ENCODE data around the gene ST6GAL1.
"Not testable (repeated sequence)": the region's sequence is repeated elsewhere in the genome, so short reads cannot be mapped to it uniquely, and the experiment has no call there.

The ST6GAL1 gene

DNA sequence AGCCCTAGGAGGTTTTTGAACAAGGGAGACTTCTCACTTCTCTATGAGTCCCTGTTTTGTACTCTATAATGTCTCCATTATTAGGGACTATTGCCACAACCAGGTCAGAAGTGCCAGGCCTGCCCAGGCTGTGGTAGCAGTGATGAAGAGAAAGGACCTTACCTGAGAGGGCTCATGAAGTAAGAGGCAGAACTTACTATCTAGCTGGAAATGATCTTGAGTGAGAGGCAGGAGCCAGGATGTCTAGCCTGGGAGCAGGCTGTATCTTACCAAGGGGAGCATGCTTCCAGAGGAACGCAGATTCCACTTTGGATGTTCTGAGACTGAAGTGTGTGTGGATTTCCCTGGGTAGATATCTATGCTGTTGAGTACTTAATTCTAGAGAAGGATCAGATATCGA lies 115.7 kb downstream of the ST6GAL1 start:
- H3K36me3 ChIP-seq (replicated peaks) = no peaks in the 10 kb centered on the region
- TF ChIP-seq, protein P1, sequence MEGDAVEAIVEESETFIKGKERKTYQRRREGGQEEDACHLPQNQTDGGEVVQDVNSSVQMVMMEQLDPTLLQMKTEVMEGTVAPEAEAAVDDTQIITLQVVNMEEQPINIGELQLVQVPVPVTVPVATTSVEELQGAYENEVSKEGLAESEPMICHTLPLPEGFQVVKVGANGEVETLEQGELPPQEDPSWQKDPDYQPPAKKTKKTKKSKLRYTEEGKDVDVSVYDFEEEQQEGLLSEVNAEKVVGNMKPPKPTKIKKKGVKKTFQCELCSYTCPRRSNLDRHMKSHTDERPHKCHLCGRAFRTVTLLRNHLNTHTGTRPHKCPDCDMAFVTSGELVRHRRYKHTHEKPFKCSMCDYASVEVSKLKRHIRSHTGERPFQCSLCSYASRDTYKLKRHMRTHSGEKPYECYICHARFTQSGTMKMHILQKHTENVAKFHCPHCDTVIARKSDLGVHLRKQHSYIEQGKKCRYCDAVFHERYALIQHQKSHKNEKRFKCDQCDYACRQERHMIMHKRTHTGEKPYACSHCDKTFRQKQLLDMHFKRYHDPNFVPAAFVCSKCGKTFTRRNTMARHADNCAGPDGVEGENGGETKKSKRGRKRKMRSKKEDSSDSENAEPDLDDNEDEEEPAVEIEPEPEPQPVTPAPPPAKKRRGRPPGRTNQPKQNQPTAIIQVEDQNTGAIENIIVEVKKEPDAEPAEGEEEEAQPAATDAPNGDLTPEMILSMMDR (IDR thresholded peaks at IDR 0.05; ENCODE audit: low read depth, low read length, missing control alignments) = no peak
- in situ Hi-C loops (cut with HindIII; ENCODE audit: low pct_ligation_motif_present, low sequenced_read_pairs) = no loop called here
- no peaks in the 10 kb centered on the region for H3K27me3 ChIP-seq (replicated peaks)
- no peak overlapping the region for H3K4me3 ChIP-seq (ENCODE audit: low read depth, low read length)
- DNase-seq = no peak
- no peak overlapping the region for H3K27ac ChIP-seq

GRCh38 chr3:187049462-187050101 lies 119.3 kb downstream of the ST6GAL1 start:
- TF ChIP-seq, protein P1 (IDR thresholded peaks at IDR 0.05; ENCODE audit: low read depth, low read length, missing control alignments) = no peak
- Histone ChIP-seq H3K4me3 (ENCODE audit: low read depth, low read length) (no peak overlapping the region), H3K27me3 (replicated peaks) (no peaks in the 10 kb centered on the region), H3K36me3 (replicated peaks) (no peaks in the 10 kb centered on the region), H3K27ac (no peak overlapping the region)
- in situ Hi-C loops (cut with HindIII; ENCODE audit: low pct_ligation_motif_present, low sequenced_read_pairs) = no loop called here
- no peak for DNase-seq

- TF ChIP-seq, protein P1 (IDR thresholded peaks at IDR 0.05; ENCODE audit: low read depth, low read length, missing control alignments) = no peak
- in situ Hi-C loops (cut with HindIII; ENCODE audit: low pct_ligation_motif_present, low sequenced_read_pairs) = no loop called here
- Histone ChIP-seq H3K4me3 (ENCODE audit: low read depth, low read length) (no peak overlapping the region), H3K36me3 (replicated peaks) (no peaks in the 10 kb centered on the region), H3K27ac (no peak overlapping the region), H3K27me3 (replicated peaks) (no peaks in the 10 kb centered on the region)
- DNase-seq = no peak
Observed at GRCh38 chr3:187051066-187051465, 120.7 kb downstream of the ST6GAL1 start.

GRCh38 chr3:187051724-187052366 lies 121.5 kb downstream of the ST6GAL1 start:
- DNase-seq = no peak
- Histone ChIP-seq H3K4me3 (ENCODE audit: low read depth, low read length) (no peak overlapping the region), H3K27me3 (replicated peaks) (no peaks in the 10 kb centered on the region), H3K36me3 (replicated peaks) (no peaks in the 10 kb centered on the region), H3K27ac (no peak overlapping the region)
- TF ChIP-seq, protein P1 (IDR thresholded peaks at IDR 0.05; ENCODE audit: low read depth, low read length, missing control alignments) = no peak
- in situ Hi-C loops (cut with HindIII; ENCODE audit: low pct_ligation_motif_present, low sequenced_read_pairs) = no loop called here

DNA sequence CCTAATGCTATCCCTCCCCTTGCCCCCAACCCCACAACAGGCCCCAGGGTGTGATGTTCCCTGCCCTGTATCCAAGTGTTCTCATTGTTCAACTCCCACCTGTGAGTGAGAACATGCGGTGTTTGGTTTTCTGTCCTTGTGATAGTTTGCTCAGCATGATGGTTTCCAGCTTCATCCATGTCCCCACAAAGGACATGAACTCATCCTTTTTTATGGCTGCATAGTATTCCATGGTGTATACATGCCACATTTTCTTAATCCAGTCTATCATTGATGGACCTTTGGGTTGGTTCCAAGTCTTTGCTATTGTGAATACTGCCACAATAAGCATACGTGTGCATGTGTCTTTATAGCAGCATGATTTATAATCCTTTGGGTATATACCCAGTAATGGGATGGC lies 122.1 kb downstream of the ST6GAL1 start:
- H3K27ac ChIP-seq; H3K4me3 ChIP-seq (ENCODE audit: low read depth, low read length); H3K27me3 ChIP-seq (replicated peaks); in situ Hi-C loops (cut with HindIII; ENCODE audit: low pct_ligation_motif_present, low sequenced_read_pairs); H3K36me3 ChIP-seq (replicated peaks); DNase-seq: not testable (repeated sequence)

GRCh38 chr3:187054433-187054832 lies 124.1 kb downstream of the ST6GAL1 start:
- in situ Hi-C loops (cut with HindIII; ENCODE audit: low pct_ligation_motif_present, low sequenced_read_pairs); DNase-seq; H3K27me3 ChIP-seq (replicated peaks); H3K4me3 ChIP-seq (ENCODE audit: low read depth, low read length); H3K27ac ChIP-seq; H3K36me3 ChIP-seq (replicated peaks): not testable (repeated sequence)

DNA sequence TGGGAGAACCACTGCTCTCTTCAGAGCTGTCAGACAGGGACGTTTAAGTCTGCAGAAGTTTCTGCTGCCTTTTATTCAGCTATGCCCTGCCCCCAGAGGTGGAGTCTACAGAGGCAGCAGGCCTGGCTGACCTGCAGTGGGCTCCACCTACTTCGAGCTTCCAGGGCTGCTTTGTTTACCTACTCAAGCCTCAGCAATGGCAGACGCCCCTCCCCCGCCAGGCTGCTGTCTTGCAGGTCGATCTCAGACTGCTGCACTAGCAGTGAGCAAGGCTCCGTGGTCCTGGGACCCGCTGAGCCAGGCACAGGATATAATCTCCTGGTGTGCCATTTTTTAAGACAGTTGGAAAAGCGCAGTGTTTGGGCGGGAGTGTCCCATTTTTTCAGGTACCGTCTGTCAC lies 127.5 kb downstream of the ST6GAL1 start:
- in situ Hi-C loops (cut with HindIII; ENCODE audit: low pct_ligation_motif_present, low sequenced_read_pairs); H3K27me3 ChIP-seq (replicated peaks); H3K36me3 ChIP-seq (replicated peaks); DNase-seq; H3K4me3 ChIP-seq (ENCODE audit: low read depth, low read length); H3K27ac ChIP-seq: not testable (repeated sequence)
